ENCODE measurements around the gene ADGRD2. TPM values are rescaled to one million over a fixed set of nuclear protein-coding genes. Genes with fewer than 3 reads are reported as not detected.
A peak's percentile ranks its signal among the peaks of the same experiment; 100 is the strongest.

Gene ADGRD2
- total RNA-seq, 3 donors from 2014 or later: not detected

GRCh38 chr9:124454791-124455443, 4.7 kb downstream of the ADGRD2 start:
- Histone ChIP-seq H3K36me3 (ENCODE audit: low read depth) (no peaks in the 10 kb centered on the region), H3K9me3 (no peaks in the 10 kb centered on the region), H3K4me1 (ENCODE audit: low read depth) (peaks cover 3% of the 10 kb centered on the region), H3K4me3 (no peak overlapping the region)
- no peak for TF ChIP-seq CTCF (IDR thresholded peaks at IDR 0.05)
- ATAC-seq (no peak), DNase-seq (peak in 1 of 3 donors; percentile 39)
- intact Hi-C loops (cut with DNase I, micrococcal nuclease): no loop called here

- DNase-seq: peak in 1 of 3 donors; percentile 7
- Histone ChIP-seq H3K4me3 (no peak overlapping the region), H3K36me3 (ENCODE audit: low read depth) (no peaks in the 10 kb centered on the region), H3K9me3 (no peaks in the 10 kb centered on the region), H3K4me1 (ENCODE audit: low read depth) (no peaks in the 10 kb centered on the region)
- TF ChIP-seq CTCF (IDR thresholded peaks at IDR 0.05): no peak
- intact Hi-C loops (cut with DNase I, micrococcal nuclease): no loop called here
- no peak for ATAC-seq
Measured at GRCh38 chr9:124455820-124456219, 5.6 kb downstream of the ADGRD2 start.

- H3K36me3 ChIP-seq (ENCODE audit: low read depth): no peaks in the 10 kb centered on the region
- DNase-seq (peak in 1 of 3 donors; percentile 22), ATAC-seq (no peak)
- H3K4me1 ChIP-seq (ENCODE audit: low read depth): no peaks in the 10 kb centered on the region
- no peaks in the 10 kb centered on the region for H3K9me3 ChIP-seq
- H3K4me3 ChIP-seq: no peak overlapping the region
- intact Hi-C loops (cut with DNase I, micrococcal nuclease): no loop called here
- TF ChIP-seq CTCF (IDR thresholded peaks at IDR 0.05): no peak
Measured at GRCh38 chr9:124456341-124457078, 6.3 kb downstream of the ADGRD2 start.

GRCh38 chr9:124457079-124457886, 7.0 kb downstream of the ADGRD2 start:
- TF ChIP-seq CTCF (IDR thresholded peaks at IDR 0.05): no peak
- no peaks in the 10 kb centered on the region for H3K4me1 ChIP-seq (ENCODE audit: low read depth)
- ATAC-seq (no peak), DNase-seq (peak in 1 of 3 donors; percentile 23)
- H3K36me3 ChIP-seq (ENCODE audit: low read depth): no peaks in the 10 kb centered on the region
- no peaks in the 10 kb centered on the region for H3K9me3 ChIP-seq
- intact Hi-C loops (cut with DNase I, micrococcal nuclease): no loop called here
- H3K4me3 ChIP-seq: no peak overlapping the region

GRCh38 chr9:124457887-124458431, 7.7 kb downstream of the ADGRD2 start:
- no peak for TF ChIP-seq CTCF (IDR thresholded peaks at IDR 0.05)
- Histone ChIP-seq H3K4me3 (no peak overlapping the region), H3K4me1 (ENCODE audit: low read depth) (no peaks in the 10 kb centered on the region), H3K9me3 (no peaks in the 10 kb centered on the region), H3K36me3 (ENCODE audit: low read depth) (no peaks in the 10 kb centered on the region)
- ATAC-seq (no peak), DNase-seq (peak in 1 of 3 donors; percentile 23)
- intact Hi-C loops (cut with DNase I, micrococcal nuclease): no loop called here
